GM04504 (cell line): ENCODE results near the gene ZNF18.

Experiments
- DNase-seq: peaks from one replicate; pipeline ENCODE4 v3.0.0-alpha.2; 2012; ENCODE audit warnings: low read depth

Gene ZNF18

GRCh38 chr17:11997147-11997971 lies at the start of gene ZNF18:
Gene ZNF18 (minus strand): TSS chr17:11997475. CDS start chr17:11992829, 4,646 bp downstream.
- peak; percentile 87 for DNase-seq

GRCh38 chr17:12046786-12047185 lies 49.5 kb upstream of the ZNF18 start:
- no peak for DNase-seq

- no peak for DNase-seq
Measured at GRCh38 chr17:12043702-12044101, 46.4 kb upstream of the ZNF18 start.

- DNase-seq = peak; percentile 46
Measured at GRCh38 chr17:12041312-12041711, 44.0 kb upstream of the ZNF18 start.

GRCh38 chr17:12040478-12040877 lies 43.2 kb upstream of the ZNF18 start:
- no peak for DNase-seq

- no peak for DNase-seq
Measured at GRCh38 chr17:12037970-12038369, 40.7 kb upstream of the ZNF18 start.

- no peak for DNase-seq
Measured at GRCh38 chr17:12035673-12036072, 38.4 kb upstream of the ZNF18 start.

- no peak for DNase-seq
Measured at GRCh38 chr17:12034538-12034937, 37.3 kb upstream of the ZNF18 start.

- no peak for DNase-seq
Measured at GRCh38 chr17:12028611-12029010, 31.3 kb upstream of the ZNF18 start.

GRCh38 chr17:12027658-12028057 lies 30.4 kb upstream of the ZNF18 start:
- no peak for DNase-seq

- no peak for DNase-seq
Measured at GRCh38 chr17:12024327-12024726, 27.1 kb upstream of the ZNF18 start.

GRCh38 chr17:12022310-12022709 lies 25.0 kb upstream of the ZNF18 start:
- DNase-seq = no peak

GRCh38 chr17:12021623-12022140 lies 24.4 kb upstream of the ZNF18 start:
- no peak for DNase-seq

GRCh38 chr17:12020642-12021622 lies 23.7 kb upstream of the ZNF18 start, which contains the start of gene MAP2K4:
Gene MAP2K4 (plus strand): TSS chr17:12020877. CDS start chr17:12020887, 10 bp downstream.
- DNase-seq = peak; percentile 70

- no peak for DNase-seq
Measured at GRCh38 chr17:12007466-12007865, 10.2 kb upstream of the ZNF18 start.

GRCh38 chr17:11999696-12000095 lies 2.4 kb upstream of the ZNF18 start:
- DNase-seq = no peak

GRCh38 chr17:11997972-11998233 lies 628 bp upstream of the ZNF18 start:
- DNase-seq = no peak

- DNase-seq = peak; percentile 25
Measured at GRCh38 chr17:11996722-11997146, 541 bp downstream of the ZNF18 start.

- DNase-seq = no peak
Measured at GRCh38 chr17:11991461-11991860, 5.8 kb downstream of the ZNF18 start.

- DNase-seq = no peak
Measured at GRCh38 chr17:11990363-11990983, 6.8 kb downstream of the ZNF18 start.

GRCh38 chr17:11986942-11987329 lies 10.3 kb downstream of the ZNF18 start:
- peak; percentile 12 for DNase-seq
